Central memory CD8-positive, alpha-beta T cell (primary cell): ENCODE data around the gene TRPC4.

Experiments used
- ATAC-seq: fragments of 150-1000 bp; cut with Tn5 transposase; replicated peaks from 2 replicates; pipeline ENCODE4 v1.10.0; 2022; ENCODE audit warnings: mild to moderate bottlenecking, moderate FRiP score, moderate number of reproducible peaks; ENCODE audit not compliant: poor library complexity, severe bottlenecking; ENCODE audit errors: extremely low read depth
- DNase-seq, 2 donors: peaks; one replicate each; pipeline ENCODE4 v3.0.0; 2021; ENCODE audit warnings: low spot score in 2 of 2
- H3K27ac Mint-ChIP-seq: one replicate; pipeline ENCODE4 v1.8.0; 2022; ENCODE audit warnings: low read depth, mild to moderate bottlenecking, moderate library complexity, mixed read lengths
- H3K27me3 Mint-ChIP-seq: one replicate; pipeline ENCODE4 v1.8.0; 2022; ENCODE audit warnings: mixed read lengths
- H3K36me3 Mint-ChIP-seq: one replicate; pipeline ENCODE4 v1.8.0; 2022; ENCODE audit warnings: mild to moderate bottlenecking, moderate library complexity, mixed read lengths; ENCODE audit not compliant: insufficient read depth
- H3K4me1 Mint-ChIP-seq: one replicate; pipeline ENCODE4 v1.8.0; 2022; ENCODE audit warnings: mixed read lengths
- H3K4me3 Mint-ChIP-seq: one replicate; pipeline ENCODE4 v1.8.0; 2022; ENCODE audit warnings: mild to moderate bottlenecking, moderate library complexity, mixed read lengths
- H3K9me3 Mint-ChIP-seq: one replicate; pipeline ENCODE4 v1.8.0; 2022; ENCODE audit warnings: mixed read lengths

The TRPC4 gene

DNA sequence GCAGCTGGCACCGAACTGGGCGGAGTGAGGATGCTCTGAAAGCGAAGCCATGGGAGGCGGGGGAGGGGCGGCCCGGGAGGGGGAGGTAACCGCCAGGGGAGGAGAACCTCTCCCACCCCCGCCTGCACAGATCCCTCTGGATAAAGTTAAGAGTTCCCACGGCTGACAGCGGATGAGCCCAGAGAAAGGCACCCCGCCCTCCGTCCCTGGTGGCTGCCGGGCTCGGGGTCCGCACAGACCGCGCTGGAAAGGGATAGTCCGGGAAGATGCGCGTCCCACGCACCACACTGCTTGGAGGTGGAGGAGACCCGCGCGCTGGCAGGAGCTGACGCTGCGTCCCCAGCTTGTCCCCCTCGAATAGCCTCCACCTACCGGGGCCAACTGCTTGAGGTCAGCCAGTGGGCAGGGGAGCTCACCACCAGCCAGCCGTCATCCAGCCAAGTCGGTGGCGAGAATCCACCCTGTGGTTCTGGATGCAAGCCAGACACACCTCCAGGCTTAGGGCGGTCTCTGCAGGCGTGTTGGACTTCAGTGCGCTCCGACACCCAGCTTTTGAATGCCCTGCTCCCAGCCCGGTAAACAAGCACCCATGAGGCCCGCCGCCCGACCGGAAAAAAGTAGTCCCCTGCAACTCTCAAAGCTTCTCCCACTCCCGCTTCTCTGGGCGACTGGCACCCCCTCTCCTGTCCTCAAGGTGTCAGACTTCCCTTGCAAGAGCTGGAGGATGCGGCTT, at the start of gene TRPC4:
Gene TRPC4, minus strand, starts transcription at position 17 of the 733 bp plus-strand sequence. CDS start 86,439 bp downstream, outside the sequence.
- Mint-ChIP-seq H3K9me3 (peaks cover 4% of the 10 kb centered on the region), H3K27me3 (peaks cover 22% of the 10 kb centered on the region), H3K36me3 (no peaks in the 10 kb centered on the region), H3K27ac (no peak within 1 kb of the TSS), H3K4me3 (no peak within 1 kb of the TSS), H3K4me1 (no peaks in the 10 kb centered on the region)
- ATAC-seq: no peak
- no peak for DNase-seq

DNA sequence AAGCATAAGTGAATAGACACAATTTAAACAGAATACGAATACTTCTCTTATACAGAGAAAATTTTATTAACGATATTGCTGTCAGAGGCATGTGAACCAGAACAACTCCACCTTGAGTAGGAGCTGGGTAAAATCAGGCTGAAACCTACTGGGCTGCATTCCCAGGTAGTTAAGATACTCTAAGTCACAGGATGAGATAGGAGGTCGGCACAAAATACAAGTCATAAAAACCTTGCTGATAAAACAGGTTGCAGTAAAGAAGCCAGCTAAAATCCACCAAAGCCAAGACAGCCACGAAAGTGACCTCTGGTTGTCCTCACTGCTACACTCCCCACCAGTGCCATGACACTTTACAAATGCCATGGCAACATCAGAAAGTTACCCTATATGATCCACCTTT, 49.2 kb upstream of the TRPC4 start:
- no peak overlapping the region for H3K4me3 Mint-ChIP-seq
- ATAC-seq: no peak

DNA sequence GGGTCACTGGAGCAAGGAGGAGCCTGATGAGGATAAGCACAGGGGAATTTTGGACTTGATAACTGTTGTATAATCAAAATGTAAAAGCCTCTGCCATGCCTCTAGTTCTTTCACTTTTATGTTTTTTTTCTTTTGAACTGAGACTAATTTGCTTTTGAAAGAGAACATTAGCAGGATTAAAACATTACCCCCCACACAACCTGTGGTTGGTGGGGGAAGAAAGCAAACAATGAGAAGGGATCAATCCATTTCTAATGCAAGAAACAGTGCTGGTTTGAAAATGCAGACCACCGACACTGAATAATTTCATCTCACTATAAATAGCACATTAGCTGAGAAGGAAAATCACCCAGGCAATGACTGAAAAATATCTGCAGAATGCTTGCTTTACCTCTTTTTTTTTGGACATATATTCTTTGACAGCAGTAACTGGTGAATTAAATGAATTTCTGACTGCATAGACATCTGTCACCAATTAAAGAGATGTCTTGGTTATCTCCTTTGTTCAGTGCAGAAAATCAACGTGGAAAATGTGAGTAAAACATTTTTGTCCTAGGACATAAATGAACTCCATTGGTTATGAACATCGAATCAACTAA, 48.6 kb upstream of the TRPC4 start:
- no peak overlapping the region for H3K27ac Mint-ChIP-seq
- H3K9me3 Mint-ChIP-seq: peaks cover 13% of the 10 kb centered on the region
- no peaks in the 10 kb centered on the region for H3K4me1 Mint-ChIP-seq

More for the DNA sequence above, 49.2 kb upstream of the TRPC4 start:
- Mint-ChIP-seq H3K4me1 (no peaks in the 10 kb centered on the region), H3K9me3 (peaks cover 13% of the 10 kb centered on the region), H3K36me3 (no peaks in the 10 kb centered on the region), H3K27me3 (no peaks in the 10 kb centered on the region), H3K27ac (no peak overlapping the region)
- no peak for DNase-seq

DNA sequence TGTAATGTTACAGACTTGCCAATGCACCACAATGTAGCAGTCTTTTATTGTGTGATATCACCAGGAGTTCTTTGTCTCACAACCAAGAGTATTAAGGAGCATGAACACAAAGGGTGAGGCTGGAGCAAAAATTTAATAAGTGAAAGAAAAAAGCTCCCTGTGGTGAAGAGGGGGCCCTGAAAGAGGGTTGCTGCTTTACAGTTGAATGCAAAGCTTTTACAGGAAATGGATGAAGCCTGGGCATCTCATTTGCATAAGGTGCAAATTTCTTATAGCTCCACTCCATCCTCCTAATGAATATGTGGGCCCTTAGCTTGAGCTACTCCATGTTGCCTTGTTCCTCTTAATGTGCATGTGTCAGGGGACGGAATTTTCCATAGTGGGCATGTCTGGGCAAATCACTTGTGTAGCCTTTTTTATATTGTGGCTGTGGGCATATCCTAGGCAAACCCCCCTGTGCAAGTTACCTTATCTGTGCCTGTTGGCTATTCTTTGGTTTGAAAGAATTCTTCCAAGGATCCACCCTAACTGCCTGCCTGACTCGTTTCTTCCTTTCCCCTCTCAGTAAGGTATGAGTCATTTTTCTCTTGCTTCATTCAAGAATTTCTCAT, 45.3 kb upstream of the TRPC4 start:
- H3K4me3 Mint-ChIP-seq: no peak overlapping the region
- H3K27ac Mint-ChIP-seq: no peak overlapping the region
- H3K36me3 Mint-ChIP-seq: no peaks in the 10 kb centered on the region
- H3K27me3 Mint-ChIP-seq: no peaks in the 10 kb centered on the region
- H3K9me3 Mint-ChIP-seq: peaks cover 19% of the 10 kb centered on the region
- DNase-seq: no peak
- no peaks in the 10 kb centered on the region for H3K4me1 Mint-ChIP-seq
- ATAC-seq: no peak

More for the DNA sequence above, 48.6 kb upstream of the TRPC4 start:
- no peaks in the 10 kb centered on the region for H3K36me3 Mint-ChIP-seq
- H3K27me3 Mint-ChIP-seq: no peaks in the 10 kb centered on the region
- DNase-seq (no peak), ATAC-seq (no peak)
- H3K4me3 Mint-ChIP-seq: no peak overlapping the region

DNA sequence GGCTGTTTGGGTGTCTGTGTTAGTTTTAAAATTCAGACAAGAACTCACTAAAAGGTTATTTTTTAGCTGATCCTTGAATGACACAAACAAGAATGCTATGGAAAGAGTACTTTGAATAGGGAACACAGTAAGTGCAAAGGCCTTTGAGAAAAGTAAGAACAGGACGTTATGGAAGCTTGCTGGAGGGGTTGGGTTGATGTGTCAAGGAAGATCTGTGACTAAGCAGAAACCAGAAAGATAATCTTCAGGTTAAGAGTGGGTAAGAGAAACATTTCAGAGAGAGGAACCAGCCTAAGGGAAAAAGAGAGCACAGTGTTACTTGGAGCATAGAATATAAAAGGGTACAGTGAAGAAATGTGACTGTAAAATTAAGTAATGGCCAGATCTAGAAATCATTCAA, 41.2 kb upstream of the TRPC4 start:
- peaks cover 19% of the 10 kb centered on the region for H3K9me3 Mint-ChIP-seq
- H3K36me3 Mint-ChIP-seq: no peaks in the 10 kb centered on the region
- H3K27ac Mint-ChIP-seq: no peak overlapping the region
- H3K4me3 Mint-ChIP-seq: no peak overlapping the region
- DNase-seq (no peak), ATAC-seq (no peak)
- no peaks in the 10 kb centered on the region for H3K27me3 Mint-ChIP-seq
- H3K4me1 Mint-ChIP-seq: no peaks in the 10 kb centered on the region

DNA sequence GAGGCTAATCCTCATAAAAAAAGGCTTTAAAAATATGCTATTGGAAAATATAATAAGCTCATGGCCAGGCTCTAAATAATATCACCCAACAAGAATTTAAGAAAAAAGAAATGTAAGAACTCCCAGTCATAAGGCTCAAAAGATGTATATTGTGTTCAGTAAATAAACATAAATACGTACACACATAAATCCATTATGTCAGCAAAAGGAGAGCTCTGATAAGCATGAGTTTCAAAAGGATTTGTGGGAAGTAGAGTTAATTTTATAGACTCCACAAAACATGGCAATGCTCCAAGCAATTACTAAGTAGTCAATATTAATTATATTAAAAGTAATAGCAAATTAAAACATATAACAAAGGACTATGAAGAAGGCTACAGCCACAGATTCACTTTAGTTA, 37.3 kb upstream of the TRPC4 start:
- H3K36me3 Mint-ChIP-seq: no peaks in the 10 kb centered on the region
- no peak overlapping the region for H3K27ac Mint-ChIP-seq
- ATAC-seq: no peak
- H3K4me3 Mint-ChIP-seq: no peak overlapping the region
- H3K9me3 Mint-ChIP-seq: peaks cover 18% of the 10 kb centered on the region
- H3K4me1 Mint-ChIP-seq: no peaks in the 10 kb centered on the region
- H3K27me3 Mint-ChIP-seq: no peaks in the 10 kb centered on the region
- no peak for DNase-seq

DNA sequence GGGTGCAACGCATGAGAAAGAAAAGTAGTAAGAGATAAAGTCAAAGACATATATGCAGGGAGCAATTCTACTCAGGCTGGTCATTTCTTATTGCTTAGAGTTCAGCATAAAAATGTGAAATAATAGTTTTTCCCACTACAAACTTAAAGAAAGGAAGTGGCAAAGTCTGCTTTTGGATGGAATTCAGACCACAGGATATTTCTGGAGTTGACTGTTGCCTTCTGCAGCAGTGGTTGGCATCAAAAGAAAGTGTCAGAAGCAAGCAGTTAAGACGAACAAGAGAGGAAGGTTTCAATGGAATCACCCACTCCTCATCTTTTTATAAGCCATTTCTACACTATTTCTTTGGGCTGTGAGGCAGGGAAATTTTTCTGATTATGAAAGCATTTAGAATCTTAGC, 36.2 kb upstream of the TRPC4 start:
- H3K9me3 Mint-ChIP-seq: peaks cover 15% of the 10 kb centered on the region

DNA sequence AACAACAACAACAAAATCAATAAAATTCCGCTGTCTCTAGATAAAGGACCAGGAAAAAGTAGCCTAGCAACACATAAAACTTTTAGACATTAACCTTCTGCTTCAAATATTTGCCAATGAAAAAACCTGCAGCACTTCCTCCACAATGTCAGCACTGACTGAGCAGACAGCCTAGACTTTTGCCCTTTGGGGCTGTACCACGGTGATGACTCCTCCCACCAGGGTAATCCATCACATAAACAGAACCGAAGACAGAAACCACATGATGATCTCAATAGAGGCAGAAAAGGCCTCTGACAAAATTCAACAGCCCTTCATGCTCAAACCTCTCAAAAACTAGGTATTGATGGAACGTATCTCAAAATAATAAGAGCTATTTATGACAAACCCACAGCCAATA, 30.2 kb upstream of the TRPC4 start:
- Mint-ChIP-seq H3K36me3 (no peaks in the 10 kb centered on the region), H3K4me1 (no peaks in the 10 kb centered on the region), H3K27me3 (no peaks in the 10 kb centered on the region), H3K27ac (no peak overlapping the region), H3K9me3 (peaks cover 13% of the 10 kb centered on the region), H3K4me3 (no peak overlapping the region)
- DNase-seq: no peak
- ATAC-seq: no peak

More for the DNA sequence above, 36.2 kb upstream of the TRPC4 start:
- Mint-ChIP-seq H3K4me3 (no peak overlapping the region), H3K27me3 (no peaks in the 10 kb centered on the region), H3K27ac (no peak overlapping the region), H3K36me3 (no peaks in the 10 kb centered on the region), H3K4me1 (no peaks in the 10 kb centered on the region)
- DNase-seq: no peak
- no peak for ATAC-seq

DNA sequence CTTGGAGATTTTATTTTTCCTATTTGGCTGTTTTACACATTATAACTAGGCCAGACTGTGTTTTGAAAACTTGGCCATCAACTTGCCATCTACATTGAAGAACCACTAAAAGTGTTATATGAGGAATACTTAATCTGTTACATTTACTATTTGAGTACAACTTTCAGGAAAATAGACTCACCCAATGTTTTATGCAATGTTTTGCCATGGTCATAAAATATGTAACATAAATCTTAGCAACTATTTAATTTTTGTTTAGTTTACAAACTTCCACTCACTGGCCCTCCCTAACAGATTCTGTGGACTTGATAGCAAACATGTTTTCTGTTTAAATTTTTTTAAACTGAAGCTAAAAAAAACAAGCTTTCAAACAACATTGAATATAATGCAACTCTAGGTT, 23.7 kb upstream of the TRPC4 start:
- ATAC-seq (no peak), DNase-seq (no peak)
- H3K27ac Mint-ChIP-seq: no peak overlapping the region
- H3K4me1 Mint-ChIP-seq: no peaks in the 10 kb centered on the region
- H3K4me3 Mint-ChIP-seq: no peak overlapping the region
- peaks cover 7% of the 10 kb centered on the region for H3K9me3 Mint-ChIP-seq
- H3K36me3 Mint-ChIP-seq: no peaks in the 10 kb centered on the region
- H3K27me3 Mint-ChIP-seq: no peaks in the 10 kb centered on the region

DNA sequence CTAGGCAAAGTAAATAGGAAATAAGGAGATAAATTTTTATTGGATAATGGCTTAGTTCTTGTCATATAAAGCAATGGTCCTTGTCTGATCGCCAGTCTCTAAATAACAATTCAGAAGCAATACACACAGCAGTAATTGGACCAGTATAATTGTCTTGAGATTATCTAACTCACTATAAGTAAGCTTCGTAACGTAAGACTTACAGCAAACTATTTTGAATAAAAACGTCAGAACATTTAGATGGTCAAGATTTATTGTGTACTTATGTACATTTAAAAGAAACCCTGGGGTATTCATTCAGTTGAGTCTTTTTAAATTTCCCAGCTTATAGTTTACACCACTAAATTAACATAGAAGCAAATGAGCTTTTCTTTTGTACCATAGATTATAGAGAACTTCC, 20.2 kb upstream of the TRPC4 start:
- ATAC-seq (no peak), DNase-seq (no peak)
- Mint-ChIP-seq H3K36me3 (no peaks in the 10 kb centered on the region), H3K4me3 (no peak overlapping the region), H3K27me3 (no peaks in the 10 kb centered on the region), H3K27ac (no peak overlapping the region), H3K9me3 (peaks cover 17% of the 10 kb centered on the region), H3K4me1 (no peaks in the 10 kb centered on the region)

DNA sequence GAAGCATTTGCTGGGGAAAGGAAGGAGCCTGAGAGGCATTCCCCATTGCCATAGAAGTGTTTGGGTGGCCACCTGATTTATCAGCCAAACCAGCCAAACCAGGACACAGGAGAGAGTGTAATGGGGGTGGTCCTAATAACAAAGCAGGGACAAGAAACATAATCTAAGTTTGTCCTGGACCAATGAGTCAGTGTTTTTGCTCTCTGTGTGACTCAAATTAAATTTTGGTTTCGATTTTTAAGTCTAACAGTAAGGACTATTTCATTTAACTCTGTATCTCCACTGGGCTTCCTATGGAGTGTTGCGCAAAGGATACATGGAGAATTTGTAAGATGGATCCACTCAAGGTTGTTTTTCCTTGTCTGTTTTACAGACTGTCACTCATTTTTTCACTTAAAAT, 19.5 kb upstream of the TRPC4 start:
- Mint-ChIP-seq H3K36me3 (no peaks in the 10 kb centered on the region), H3K4me3 (no peak overlapping the region), H3K9me3 (peaks cover 17% of the 10 kb centered on the region), H3K27me3 (no peaks in the 10 kb centered on the region), H3K27ac (no peak overlapping the region), H3K4me1 (no peaks in the 10 kb centered on the region)
- ATAC-seq (no peak), DNase-seq (no peak)

DNA sequence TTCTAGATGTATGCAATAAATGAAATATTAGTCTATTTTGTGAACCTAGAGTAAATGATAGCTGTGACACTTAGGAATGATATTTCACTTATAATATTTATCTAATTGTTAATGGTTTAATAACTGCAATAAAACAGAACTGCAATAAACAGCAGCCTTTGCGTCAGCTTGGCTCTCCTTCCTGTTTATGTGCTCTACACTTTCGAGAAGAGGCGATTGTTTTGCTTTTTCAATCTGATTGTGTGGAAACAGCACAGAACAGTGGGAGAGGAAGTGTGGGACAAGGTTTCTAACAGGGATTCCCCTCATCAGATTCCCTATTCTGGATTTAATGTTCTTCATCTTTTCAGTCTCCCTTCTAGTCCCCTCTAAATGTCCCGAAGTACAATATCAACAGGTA, 17.3 kb upstream of the TRPC4 start:
- Mint-ChIP-seq H3K36me3 (no peaks in the 10 kb centered on the region), H3K9me3 (peaks cover 17% of the 10 kb centered on the region), H3K27me3 (no peaks in the 10 kb centered on the region), H3K4me3 (no peak overlapping the region), H3K4me1 (no peaks in the 10 kb centered on the region), H3K27ac (no peak overlapping the region)
- no peak for DNase-seq
- no peak for ATAC-seq

DNA sequence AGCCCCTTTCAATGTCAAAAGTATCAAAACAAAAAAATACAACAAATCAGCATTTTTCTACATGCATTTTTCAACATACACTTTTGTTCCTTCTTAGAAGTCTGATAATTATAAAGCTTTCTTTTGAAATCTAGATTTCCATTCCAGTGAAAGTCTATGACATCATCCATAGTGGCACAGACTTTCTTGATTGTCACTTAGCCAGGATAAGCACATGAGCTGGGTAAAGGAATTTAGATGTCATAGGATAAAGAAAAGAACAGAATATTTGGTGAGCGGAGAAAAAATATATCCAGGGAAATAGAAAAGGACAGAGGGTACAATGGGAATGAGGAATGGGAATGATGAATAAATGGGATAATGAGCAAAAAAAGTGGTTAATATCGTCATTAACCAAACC, 15.1 kb upstream of the TRPC4 start:
- Mint-ChIP-seq H3K4me3 (no peak overlapping the region), H3K27ac (no peak overlapping the region), H3K4me1 (no peaks in the 10 kb centered on the region), H3K27me3 (no peaks in the 10 kb centered on the region), H3K36me3 (no peaks in the 10 kb centered on the region), H3K9me3 (peaks cover 17% of the 10 kb centered on the region)
- DNase-seq: no peak
- ATAC-seq: no peak
